Middle frontal gyrus (tissue), 1 donor: ENCODE data around the gene NMRK1.

Experiments used
- DNase-seq: peaks from one replicate; pipeline ENCODE4 v3.0.0-alpha.2; 2015; ENCODE audit warnings: low spot score; ENCODE audit errors: extremely low spot score

NMRK1 gene

DNA sequence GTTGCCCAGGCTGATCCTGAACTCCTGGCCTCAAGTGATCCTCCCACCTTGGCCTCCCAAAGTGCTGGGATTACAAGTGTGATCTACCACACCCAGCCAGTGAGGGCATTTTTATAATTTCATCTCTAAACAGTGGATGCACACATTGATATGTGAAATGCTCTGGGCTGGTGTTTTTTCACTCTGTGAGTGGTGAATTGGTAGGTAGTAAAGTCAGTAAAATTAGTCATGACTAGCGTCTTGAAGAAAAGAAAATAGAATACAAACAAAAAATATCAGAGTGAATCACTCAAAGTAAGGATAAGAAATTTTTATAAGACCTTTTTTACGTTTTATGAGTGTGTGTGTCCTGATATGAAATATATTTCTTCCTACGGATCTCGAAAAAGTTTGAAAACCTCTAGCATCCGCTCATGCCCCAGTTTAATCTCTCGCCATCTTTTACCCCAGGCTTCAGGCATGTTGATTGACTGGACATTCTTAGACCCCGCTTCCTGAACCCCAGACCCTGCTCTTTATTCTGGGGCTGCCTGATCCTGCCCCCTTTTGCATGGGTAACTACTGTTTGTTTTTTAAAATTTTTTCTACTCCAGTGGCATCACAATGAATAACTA is 14.3 kb upstream of the NMRK1 start:
- no peak for DNase-seq

DNA sequence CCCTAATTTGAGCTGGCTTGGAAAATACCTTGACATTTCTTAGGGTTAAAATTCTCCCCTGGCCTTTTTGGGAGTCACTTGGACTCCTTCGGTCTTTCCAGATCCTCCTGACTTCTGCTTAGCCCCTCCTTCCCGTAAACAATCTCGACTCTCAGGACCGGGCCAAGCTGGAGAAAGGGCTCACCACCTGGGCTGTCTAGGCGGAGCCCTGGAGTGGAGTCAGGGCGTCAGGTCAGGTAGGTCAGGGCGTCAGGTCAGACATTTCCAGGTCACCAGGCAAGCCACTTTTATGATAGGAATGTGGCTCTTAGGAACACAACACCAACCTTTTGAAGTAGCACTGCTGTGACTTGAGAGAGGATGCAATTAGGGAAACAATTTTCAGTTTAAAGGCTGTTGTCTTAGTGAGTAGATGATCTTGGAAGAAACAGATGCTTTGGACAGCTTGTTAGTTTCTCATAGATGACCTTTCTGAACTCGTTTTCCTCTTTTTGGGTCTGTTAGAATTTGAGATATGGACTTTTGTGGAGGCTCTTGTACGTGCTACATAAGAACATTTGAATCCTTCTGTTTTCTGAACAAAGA is 13.1 kb upstream of the NMRK1 start:
- DNase-seq = no peak

DNA sequence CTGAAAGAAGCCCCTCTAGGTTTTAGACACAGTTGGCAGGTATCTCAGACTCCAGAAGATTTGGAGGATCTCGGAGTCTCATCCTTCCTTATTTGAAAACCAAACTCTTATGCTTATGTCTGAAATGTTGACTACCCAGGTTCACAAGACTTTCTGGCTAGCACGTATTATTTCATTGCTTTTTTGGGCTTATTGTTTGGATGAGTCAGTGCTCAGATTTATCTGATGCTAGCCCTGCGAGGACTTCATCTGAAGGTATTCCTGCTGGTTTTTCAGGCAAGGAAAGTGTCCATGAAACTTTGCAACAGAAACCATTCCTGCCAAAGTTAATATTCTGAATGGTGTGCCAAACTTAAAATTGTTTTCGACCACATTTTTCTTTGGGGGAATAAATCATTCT is 8.8 kb upstream of the NMRK1 start:
- DNase-seq = no peak

DNA sequence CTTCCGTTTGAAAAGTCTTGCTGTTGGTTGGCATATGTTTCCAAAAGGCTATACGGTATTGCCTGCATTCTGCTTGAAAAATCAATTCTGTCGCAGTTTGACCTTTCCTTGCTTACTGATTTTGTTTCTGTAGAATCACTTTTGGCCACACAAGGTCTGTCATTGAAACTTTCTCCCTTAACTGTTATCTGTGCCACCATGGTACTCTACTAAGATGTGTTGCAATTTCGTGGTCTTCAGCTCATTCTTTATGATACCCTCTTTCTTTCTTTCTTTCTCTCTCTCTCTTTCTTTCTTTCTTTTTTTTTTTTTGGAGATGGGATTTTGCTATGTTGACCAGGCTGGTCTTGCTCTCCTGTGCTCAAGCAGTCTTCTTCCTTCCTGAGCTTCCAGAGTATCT is 4.8 kb upstream of the NMRK1 start:
- DNase-seq = no peak

DNA sequence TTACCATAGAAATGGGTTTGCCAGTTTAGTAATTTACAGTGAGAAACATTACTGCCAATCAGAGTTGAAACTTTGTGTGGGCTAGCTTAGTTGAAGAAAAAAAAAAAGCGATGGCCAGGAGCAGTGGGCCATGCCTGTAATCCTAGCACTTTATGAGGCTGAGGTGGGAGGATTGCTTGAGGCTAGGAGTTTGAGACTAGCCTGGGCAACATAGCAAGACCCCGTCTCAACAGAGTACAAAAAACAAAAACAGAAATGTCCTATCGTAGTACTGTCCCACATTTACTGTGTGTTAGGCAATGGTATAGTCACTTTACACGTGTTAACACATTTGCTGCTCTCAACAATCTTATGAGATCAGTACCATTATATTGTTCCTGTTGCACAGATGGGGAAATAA is 2.6 kb upstream of the NMRK1 start:
- DNase-seq = no peak

DNA sequence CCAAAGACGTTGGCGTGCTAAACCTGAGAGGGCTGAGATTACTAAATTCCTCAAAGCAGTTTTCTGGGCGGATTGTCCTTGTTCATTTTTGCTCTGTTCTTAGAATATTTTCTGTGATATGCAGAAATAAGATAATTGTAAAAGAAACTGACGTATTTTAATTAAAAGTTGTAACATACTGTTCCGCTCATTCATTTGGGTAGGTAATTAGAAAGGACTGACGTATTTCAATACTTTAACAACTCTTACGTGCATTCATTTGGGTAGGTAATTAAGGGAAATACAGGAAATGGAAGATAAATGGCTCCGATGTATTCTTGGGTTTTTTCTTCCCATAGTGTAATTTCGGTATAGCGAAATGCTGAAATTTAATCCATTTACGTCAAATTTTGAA is 1.4 kb upstream of the NMRK1 start:
- DNase-seq = no peak

DNA sequence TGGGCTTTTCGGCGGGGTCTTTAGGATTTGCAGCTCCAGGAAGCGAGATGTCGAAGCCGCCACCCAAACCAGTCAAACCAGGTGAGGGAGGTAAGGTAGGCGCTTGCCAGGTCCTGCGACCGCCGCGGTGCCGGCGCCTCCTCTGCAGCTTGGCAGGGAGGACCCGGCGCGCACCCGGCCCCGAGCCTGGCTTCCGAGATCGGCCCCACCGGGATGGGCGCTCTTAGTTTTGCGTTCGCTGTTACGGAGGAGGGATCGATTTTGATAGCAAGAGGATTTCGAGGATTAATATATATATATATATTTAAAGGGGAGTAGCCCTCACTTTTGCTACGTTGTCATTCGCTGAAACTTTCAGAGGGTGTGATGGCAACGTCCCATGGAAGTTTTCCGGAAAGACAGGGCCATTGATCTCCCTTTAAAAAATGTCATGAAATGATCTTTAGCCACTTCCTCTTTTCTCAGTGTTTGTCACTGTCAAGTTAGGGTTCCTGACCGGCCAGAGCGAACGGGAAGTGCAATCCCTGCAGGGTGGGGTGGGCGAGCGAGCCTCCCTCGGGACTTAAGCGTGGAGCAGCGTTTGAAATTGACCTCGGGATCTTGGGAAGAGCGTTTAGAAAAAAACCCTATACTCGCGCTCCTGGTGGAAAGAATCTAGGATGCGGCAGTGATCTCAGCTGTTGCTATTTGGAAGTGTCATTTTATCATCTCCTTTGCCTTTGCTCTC is 854 bp upstream of the NMRK1 start:
- no peak for DNase-seq

DNA sequence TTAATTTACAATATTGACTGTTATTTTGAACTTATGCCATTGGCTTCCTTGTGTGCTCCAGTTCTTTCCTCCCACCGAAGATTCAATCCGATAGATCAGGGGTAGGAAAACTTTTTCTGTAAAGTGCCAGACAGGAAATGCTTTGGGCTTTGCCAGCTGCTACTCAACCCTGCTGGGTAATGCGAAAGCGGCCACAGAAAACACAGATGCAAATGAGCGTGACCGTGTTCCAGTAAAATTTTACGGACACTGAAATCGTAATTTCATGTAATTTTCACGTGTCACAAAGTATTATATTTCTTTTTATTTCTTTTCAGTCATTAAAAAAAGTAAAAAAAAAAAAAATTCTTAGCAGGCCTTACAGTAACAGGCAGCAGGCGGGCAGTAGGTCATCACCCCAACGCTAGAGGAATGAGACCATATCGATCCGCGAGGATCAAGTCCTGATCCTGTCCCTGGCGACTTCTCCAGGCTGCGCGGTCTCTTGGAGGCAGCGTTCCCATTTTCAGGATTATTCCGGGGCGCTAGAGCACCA is 599 bp downstream of the NMRK1 start:
- no peak for DNase-seq

DNA sequence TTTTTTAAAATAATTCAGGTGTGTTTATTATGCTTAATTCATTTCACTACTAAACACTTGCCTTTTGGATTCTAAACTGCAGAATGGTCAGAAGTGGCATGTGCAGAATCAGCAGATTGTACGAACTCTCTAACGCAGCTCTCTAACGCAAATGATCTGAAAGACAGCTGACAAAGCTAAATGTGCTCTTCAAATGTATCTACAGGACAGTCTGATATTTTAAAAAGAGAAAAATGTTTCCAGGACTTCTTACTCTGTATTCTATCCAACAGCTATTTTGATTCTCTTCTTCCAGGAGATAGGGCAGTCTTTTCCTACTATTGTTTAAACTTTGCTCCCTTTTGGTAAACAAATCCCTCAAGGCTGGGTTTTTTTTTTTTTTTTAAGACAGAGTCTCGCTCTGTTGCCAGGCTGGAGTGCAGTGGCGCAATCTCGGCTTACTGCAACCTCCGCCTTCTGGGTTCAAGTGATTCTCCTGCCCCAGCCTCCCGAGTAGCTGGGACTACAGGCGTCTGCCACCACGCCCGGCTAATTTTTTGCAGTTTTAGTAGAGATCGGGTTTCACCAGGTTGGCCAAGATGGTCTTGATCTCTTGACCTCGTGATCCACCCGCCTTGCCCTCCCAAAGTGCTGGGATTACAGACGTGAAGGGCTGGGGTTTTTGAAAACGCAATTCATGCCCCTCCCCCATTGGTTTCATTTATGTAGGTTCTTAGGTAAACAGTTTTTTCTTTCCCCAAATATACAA is 1.2 kb downstream of the NMRK1 start:
- DNase-seq = no peak

DNA sequence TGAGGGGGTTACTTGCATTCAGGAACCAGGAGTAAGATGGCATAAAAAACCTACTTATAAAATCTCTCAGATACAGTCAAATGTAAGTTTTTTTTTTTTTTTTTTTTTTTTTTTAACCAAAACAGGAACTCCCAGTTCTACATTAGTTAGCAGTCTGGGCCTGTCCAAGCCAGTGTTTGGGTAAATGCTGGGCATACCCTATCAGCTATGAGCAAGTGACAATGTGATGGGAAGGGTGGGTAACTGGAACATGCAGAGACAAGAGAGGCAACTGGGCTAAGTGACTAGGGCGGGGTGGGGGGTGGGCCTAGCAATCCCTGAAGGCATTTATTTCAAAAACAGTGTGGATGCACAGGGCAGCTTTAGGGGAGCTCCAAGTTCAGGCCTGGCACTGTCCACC is 2.3 kb downstream of the NMRK1 start:
- DNase-seq = no peak

DNA sequence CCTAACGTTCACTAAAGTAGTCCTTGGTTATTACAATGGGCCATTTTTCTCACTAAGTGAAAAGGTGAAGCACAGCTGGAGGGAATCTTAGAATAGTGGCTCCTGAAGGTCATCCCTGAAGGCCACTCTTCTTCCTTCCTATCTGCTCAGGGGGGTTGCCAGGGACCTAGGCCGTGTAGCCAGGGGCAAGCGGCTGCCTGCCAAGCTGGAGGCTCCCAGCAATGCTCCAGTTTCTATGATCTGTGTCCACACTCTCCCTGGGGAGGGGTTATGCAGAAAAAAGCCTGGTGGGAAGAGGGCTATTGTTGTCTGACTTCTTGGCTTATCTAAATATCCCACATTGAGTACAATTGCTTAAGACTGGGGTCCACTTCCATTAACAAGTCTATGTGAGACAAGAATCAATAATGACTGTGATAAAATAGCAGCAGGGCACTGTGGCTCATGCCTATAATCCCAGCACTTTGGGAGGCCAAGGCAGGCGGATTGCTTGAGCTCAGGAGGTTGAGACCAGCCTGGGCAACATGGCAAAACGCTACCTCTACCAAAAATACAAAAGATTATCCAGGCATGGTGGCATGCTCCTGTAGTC is 3.8 kb downstream of the NMRK1 start:
- no peak for DNase-seq

DNA sequence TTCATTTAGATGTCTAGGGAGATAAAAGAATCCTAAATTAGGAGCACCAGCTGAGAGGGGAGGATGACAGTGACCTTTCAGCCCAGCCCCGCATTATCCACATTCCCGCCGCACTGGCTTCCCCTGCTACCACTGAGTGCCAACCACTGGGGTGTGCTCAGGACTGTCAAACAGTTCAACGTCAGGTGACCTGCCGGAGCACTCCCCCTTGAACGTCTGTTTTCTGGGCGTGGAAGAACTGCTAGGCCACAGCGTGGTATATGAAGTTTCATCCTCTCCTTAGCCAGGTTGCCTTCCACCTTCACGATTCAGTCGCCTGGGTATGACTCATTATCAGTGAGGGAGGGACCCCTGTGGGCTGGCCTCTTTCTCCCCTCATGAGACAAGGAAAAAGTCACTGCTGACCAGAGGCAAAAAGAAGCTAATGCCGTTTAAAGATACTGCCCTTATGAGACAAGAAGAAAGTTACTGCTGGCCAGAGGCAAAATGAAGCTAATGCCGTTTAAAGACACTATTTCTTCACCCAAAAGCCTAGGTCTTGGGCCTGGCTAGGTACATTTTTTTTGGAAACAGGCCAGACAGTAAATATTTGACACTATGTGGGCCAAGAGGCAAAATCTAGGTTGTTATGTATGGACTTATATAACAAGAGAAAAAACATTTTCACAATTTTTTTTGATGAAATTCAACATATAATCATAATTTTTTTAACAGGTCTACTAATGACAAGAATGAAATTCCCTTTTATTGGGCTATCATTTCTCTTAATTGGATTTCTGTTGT is 4.6 kb downstream of the NMRK1 start:
- no peak for DNase-seq

DNA sequence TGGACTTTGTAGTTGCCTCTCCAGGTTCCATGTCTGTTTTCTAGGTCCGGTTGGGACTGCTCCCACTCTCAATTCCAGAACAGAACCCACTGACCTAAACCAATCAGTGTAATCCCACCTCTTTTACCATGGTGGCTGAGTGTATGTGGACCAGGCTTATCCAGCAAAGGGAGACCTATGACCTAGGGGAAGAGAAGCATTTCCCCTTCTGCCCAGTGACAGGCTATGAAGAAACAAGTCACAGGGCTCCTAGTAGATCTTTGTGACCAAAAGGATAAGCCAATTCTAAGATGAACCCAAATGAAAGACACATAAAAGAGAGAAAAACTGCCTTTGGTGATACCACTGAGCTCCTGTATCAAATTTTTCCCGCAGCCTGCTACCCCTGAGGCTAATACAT is 6.3 kb downstream of the NMRK1 start:
- no peak for DNase-seq

DNA sequence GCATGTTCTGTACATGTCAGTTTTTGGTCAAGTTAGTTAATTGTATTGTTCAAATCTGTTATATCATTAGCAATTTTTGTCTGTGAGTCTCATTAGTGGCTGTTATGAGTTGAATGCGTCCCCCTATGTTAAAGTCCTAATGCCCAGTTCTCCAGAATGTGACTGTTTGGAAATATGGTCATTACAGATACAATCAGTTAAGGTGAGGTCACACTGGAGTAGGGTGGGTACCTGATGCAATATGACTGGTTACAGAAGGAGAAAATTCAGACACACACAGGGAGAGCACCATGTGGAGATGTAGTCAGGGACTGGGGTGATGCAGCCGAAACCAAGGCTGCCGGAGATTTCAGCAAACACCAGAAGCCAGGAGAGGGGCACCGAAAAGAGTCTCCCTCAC is 15.1 kb downstream of the NMRK1 start:
- no peak for DNase-seq

DNA sequence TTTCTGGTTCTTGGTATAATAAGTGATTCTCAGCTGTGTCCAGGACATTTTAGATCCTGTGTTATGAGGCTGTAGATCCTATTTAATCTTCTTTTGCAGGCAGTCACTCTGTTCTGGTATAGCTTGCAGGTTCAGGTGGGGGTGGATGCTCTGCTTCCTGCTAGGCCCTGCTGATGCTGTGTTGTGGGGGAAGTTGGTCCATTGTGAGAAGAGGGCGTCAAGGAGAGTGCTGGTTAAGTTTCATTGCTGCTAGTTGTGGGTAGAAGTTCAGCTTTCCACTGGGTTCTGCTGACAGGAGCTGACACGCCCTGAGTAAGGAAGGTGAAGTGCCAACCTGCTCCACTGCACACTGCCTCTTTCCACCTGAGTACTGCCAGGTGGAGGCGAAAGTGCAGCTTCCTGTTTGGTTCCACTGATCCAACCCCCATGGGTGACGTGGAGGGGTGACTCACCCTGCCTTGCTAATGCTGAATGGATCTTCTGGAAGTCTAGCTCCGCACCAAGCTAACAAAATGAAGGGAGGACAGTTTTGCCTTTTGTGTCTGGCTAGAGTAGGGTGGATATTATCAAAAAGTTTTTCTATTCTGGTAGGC is 16.3 kb downstream of the NMRK1 start:
- no peak for DNase-seq

DNA sequence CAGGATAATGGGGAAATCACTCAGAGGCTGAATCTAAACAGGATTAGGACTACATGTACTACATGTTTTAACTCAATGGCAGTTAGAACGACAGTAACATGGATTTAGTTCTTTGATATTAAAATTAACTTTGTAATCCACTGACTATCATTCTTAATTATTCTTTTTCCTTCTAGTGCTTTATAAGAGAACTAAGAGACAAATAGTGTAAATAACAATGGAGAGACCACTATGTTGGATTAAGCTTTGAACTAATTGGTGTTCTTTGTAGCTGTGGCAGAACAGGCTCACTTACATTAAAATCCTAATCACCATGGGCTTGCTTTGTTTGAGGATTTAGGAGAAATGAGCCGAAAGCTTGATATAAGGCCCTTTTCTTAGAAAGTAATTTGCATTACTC is 18.8 kb downstream of the NMRK1 start:
- DNase-seq = no peak

DNA sequence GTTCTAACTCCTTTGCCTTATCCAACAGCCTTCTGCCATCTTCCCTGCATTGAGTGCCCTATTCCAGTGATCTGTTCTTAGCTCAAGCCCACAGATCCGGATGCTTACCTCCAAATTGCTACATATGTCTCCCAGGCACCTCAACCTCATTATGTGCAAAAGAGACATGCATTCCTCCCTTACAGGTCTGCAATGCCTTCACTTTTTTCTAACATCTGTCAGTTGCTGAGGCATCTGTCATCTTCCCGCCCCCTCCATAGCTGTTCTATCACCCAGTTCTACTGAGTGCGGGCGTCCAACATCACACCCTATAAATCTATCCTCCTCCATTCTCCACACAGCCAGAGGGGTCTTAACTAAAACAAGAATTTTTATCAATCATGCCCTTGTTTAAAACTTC is 20.1 kb downstream of the NMRK1 start:
- DNase-seq = no peak

DNA sequence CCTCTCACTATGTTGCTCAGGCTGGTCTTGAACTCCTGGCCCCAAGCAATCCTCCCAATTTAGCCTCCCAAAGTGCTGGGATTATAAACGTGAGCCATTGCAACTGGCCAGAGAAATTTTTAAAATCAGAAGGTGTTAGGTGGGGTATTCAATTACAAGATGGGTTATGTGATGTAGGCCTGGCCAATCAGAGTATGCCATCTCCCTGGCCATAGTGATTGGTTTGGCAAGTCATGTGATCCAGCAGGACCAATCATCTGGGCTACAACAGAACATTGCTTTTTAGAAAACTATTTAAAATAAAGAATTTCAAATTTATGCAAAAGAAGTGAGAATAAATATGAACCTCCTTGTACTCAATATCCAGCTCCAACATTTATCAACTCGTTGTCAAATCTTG is 22.4 kb downstream of the NMRK1 start:
- no peak for DNase-seq

DNA sequence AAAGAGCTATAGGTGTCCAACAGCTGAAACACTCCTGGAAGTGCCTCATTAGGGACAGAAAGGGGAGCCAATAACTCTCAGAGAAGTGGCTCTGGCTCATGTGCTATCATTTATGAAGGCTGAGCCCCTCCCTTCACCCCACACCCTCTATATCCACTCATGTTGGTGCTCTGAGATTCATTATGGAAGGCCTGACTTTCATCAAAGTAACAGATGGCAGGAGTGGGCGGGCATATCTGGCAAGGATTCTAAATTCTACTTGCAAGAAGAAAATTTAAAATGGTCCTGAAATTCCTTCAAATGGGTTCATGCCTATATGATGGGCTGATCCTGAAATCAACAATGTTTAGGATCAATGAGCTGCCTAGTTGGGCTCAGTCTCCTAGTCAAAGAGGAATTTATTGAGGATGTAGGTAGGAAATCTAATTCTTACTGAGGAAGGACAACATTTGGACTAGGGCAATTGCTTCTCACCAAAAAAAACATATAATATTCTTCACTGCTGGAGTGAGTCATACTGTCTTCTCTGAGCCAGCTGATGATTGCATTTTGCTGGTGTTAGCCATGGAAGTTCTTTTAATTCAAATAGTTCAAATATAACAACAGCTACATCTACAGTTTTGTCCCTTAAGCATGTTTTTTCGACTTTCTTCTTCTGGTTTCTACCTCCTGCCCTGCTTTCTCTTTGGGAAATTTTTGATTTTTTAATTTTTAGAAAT is 23.5 kb downstream of the NMRK1 start:
- DNase-seq = peak; percentile 40
